ENCODE results near the gene TNRC6C. TPM values are rescaled to one million over a fixed set of nuclear protein-coding genes. Genes with fewer than 3 reads are reported as not detected.

The TNRC6C gene
- total and polyA plus RNA-seq, 2 experiments from 2014 or later: 4.2 to 5.6 TPM

GRCh38 chr17:77923776-77924513 is 34.6 kb upstream of the TNRC6C start:
- Histone ChIP-seq H3K36me3 (replicated peaks; ENCODE audit: insufficient read depth, low read depth) (no peaks in the 10 kb centered on the region), H2AFZ (no peak overlapping the region), H3K4me3 (no peak overlapping the region), H3K79me2 (no peaks in the 10 kb centered on the region), H3K4me2 (no peak overlapping the region), H3K27me3 (peaks cover 26% of the 10 kb centered on the region), H3K4me1 (ENCODE audit: insufficient read depth) (peaks cover 6% of the 10 kb centered on the region), H3K9me3 (ENCODE audit: low read depth) (no peaks in the 10 kb centered on the region), H3K9me2 (replicated peaks; ENCODE audit: insufficient read depth) (no peaks in the 10 kb centered on the region), H3K27ac (no peak overlapping the region), H4K20me1 (ENCODE audit: insufficient read depth, poor library complexity, severe bottlenecking) (no peaks in the 10 kb centered on the region)
- no peak for DNase-seq (ENCODE audit: low spot score)
- 77% methylated on average over 10 of the region's 10 CpGs for WGBS (ENCODE audit: low lambda C conversion rate, missing lambda C conversion rate)
- TF ChIP-seq EZH2phosphoT487 (IDR thresholded peaks at IDR 0.05; ENCODE audit: low read depth, severe bottlenecking, unreplicated experiment): no peak
- TF ChIP-seq EZH2 (IDR thresholded peaks at IDR 0.05; ENCODE audit: borderline replicate concordance): no peak
- TF ChIP-seq CTCF (IDR thresholded peaks at IDR 0.05; ENCODE audit: poor library complexity): no peak

- Histone ChIP-seq H4K20me1 (ENCODE audit: insufficient read depth, poor library complexity, severe bottlenecking) (no peaks in the 10 kb centered on the region), H3K9me2 (replicated peaks; ENCODE audit: insufficient read depth) (no peaks in the 10 kb centered on the region), H3K4me1 (ENCODE audit: insufficient read depth) (peaks cover 6% of the 10 kb centered on the region), H3K27me3 (peaks cover 22% of the 10 kb centered on the region), H3K4me2 (no peak overlapping the region), H2AFZ (no peak overlapping the region), H3K4me3 (no peak overlapping the region), H3K9me3 (ENCODE audit: low read depth) (no peaks in the 10 kb centered on the region), H3K36me3 (replicated peaks; ENCODE audit: insufficient read depth, low read depth) (no peaks in the 10 kb centered on the region), H3K27ac (no peak overlapping the region), H3K79me2 (no peaks in the 10 kb centered on the region)
- WGBS (ENCODE audit: low lambda C conversion rate, missing lambda C conversion rate): 50% methylated on average over 14 of the region's 14 CpGs
- no peak for TF ChIP-seq EZH2phosphoT487 (IDR thresholded peaks at IDR 0.05; ENCODE audit: low read depth, severe bottlenecking, unreplicated experiment)
- no peak for TF ChIP-seq EZH2 (IDR thresholded peaks at IDR 0.05; ENCODE audit: borderline replicate concordance)
- no peak for TF ChIP-seq CTCF (IDR thresholded peaks at IDR 0.05; ENCODE audit: poor library complexity)
- DNase-seq (ENCODE audit: low spot score): no peak
Observed at GRCh38 chr17:77924757-77925336, 33.7 kb upstream of the TNRC6C start.

GRCh38 chr17:77925831-77926543 is 32.5 kb upstream of the TNRC6C start:
- peaks cover 22% of the 10 kb centered on the region for H3K27me3 ChIP-seq
- peaks cover 6% of the 10 kb centered on the region for H3K4me1 ChIP-seq (ENCODE audit: insufficient read depth)
- H3K9me3 ChIP-seq (ENCODE audit: low read depth): no peaks in the 10 kb centered on the region
- no peaks in the 10 kb centered on the region for H3K36me3 ChIP-seq (replicated peaks; ENCODE audit: insufficient read depth, low read depth)
- no peak overlapping the region for H3K27ac ChIP-seq
- no peak overlapping the region for H3K4me3 ChIP-seq
- 90% methylated on average over 11 of the region's 11 CpGs for WGBS (ENCODE audit: low lambda C conversion rate, missing lambda C conversion rate)
- H3K9me2 ChIP-seq (replicated peaks; ENCODE audit: insufficient read depth): no peaks in the 10 kb centered on the region
- DNase-seq (ENCODE audit: low spot score): no peak
- no peak overlapping the region for H2AFZ ChIP-seq
- H4K20me1 ChIP-seq (ENCODE audit: insufficient read depth, poor library complexity, severe bottlenecking): no peaks in the 10 kb centered on the region
- no peak for TF ChIP-seq CTCF (IDR thresholded peaks at IDR 0.05; ENCODE audit: poor library complexity)
- no peak for TF ChIP-seq EZH2 (IDR thresholded peaks at IDR 0.05; ENCODE audit: borderline replicate concordance)
- no peak for TF ChIP-seq EZH2phosphoT487 (IDR thresholded peaks at IDR 0.05; ENCODE audit: low read depth, severe bottlenecking, unreplicated experiment)
- no peak overlapping the region for H3K4me2 ChIP-seq
- H3K79me2 ChIP-seq: no peaks in the 10 kb centered on the region

All from hepatocyte (in vitro differentiated cells).